Endodermal cell (in vitro differentiated cells): ENCODE data around the gene PWWP2B. TPM values are rescaled to one million over a fixed set of nuclear protein-coding genes. Genes with fewer than 3 reads are reported as not detected.

Source experiments
- DNase-seq: peaks from one replicate; pipeline ENCODE4 v3.0.0-alpha.2; 2017
- H3K27ac ChIP-seq: 2 replicates; pipeline ENCODE4 v1.5.1; 2013; ENCODE audit warnings: mild to moderate bottlenecking, low read depth, low read length, moderate library complexity
- H3K27me3 ChIP-seq: 2 replicates; pipeline ENCODE4 v1.6.1; 2013; ENCODE audit warnings: mild to moderate bottlenecking, low read length, moderate library complexity; ENCODE audit not compliant: insufficient read depth, control insufficient read depth, poor library complexity, severe bottlenecking
- H3K36me3 ChIP-seq: 2 replicates; pipeline ENCODE4 v1.7.0; 2013; ENCODE audit warnings: mild to moderate bottlenecking, low read length, moderate library complexity; ENCODE audit not compliant: control insufficient read depth, insufficient read depth
- H3K4me1 ChIP-seq: one replicate; pipeline ENCODE4 v1.7.0; 2013; ENCODE audit warnings: low read length; ENCODE audit not compliant: control insufficient read depth, insufficient read depth
- H3K4me3 ChIP-seq: 2 replicates; pipeline ENCODE4 v1.5.1; 2013; ENCODE audit warnings: mild to moderate bottlenecking, low read length, moderate library complexity
- H3K9ac ChIP-seq: 2 replicates; pipeline ENCODE4 v1.6.1; 2013; ENCODE audit warnings: mild to moderate bottlenecking, low read length, moderate library complexity; ENCODE audit not compliant: poor library complexity, severe bottlenecking; ENCODE audit errors: extremely low read depth
- H3K9me3 ChIP-seq: 2 replicates; pipeline ENCODE4 v1.6.1; 2013; ENCODE audit warnings: mild to moderate bottlenecking, low read length, moderate library complexity; ENCODE audit not compliant: control insufficient read depth
- H3K27ac Mint-ChIP-seq: 2 replicates; pipeline ENCODE4 v1.8.0; 2020; ENCODE audit warnings: mixed read lengths
- H3K27me3 Mint-ChIP-seq: 2 replicates; pipeline ENCODE4 v1.8.0; 2021; ENCODE audit warnings: mild to moderate bottlenecking, mixed read lengths; ENCODE audit not compliant: insufficient read depth
- H3K36me3 Mint-ChIP-seq: 2 replicates; pipeline ENCODE4 v1.8.0; 2020; ENCODE audit warnings: low read depth, mixed read lengths
- H3K4me1 Mint-ChIP-seq: 2 replicates; pipeline ENCODE4 v1.8.0; 2020; ENCODE audit warnings: mixed read lengths
- H3K4me3 Mint-ChIP-seq: 2 replicates; pipeline ENCODE4 v1.8.0; 2020; ENCODE audit warnings: mild to moderate bottlenecking, moderate library complexity, mixed read lengths
- H3K9me3 Mint-ChIP-seq: 2 replicates; pipeline ENCODE4 v1.8.0; 2020; ENCODE audit warnings: mild to moderate bottlenecking, mixed read lengths
- CTCF ChIP-seq: fragments of 200-600 bp; sonication (generic); conservative IDR thresholded peaks from 2 replicates; pipeline ENCODE4 v1.5.0; 2021; ENCODE audit warnings: antibody characterized with exemption, mild to moderate bottlenecking
- WGBS, 2 experiments: methylation state at CpG; one replicate each; pipeline versions ENCODE4 v1.1.5 to v1.1.7; 2013; ENCODE audit warnings: missing lambda C conversion rate in 2 of 2, mixed read lengths in 1 of 2; ENCODE audit not compliant: insufficient coverage in 1 of 2, insufficient read length in 1 of 2; 5-methylcytosine and 5-hydroxymethylcytosine counted together
- total RNA-seq, 2 donors: library from RNA; stranded (reverse); fragmentation: NEBNext Ultra II Directional in 1 of 2; extraction: Animal tissue kit (Norgen Biotek cat#: 25700) in 1 of 2; gene quantifications; 2 replicates in 1 of 2; 3 replicates in 1 of 2; pipeline ENCODE4 v1.2.1, GENCODE V29; 2021

PWWP2B gene
- total RNA-seq, 2 donors from 2014 or later, result 11.4 to 13.9 TPM

DNA sequence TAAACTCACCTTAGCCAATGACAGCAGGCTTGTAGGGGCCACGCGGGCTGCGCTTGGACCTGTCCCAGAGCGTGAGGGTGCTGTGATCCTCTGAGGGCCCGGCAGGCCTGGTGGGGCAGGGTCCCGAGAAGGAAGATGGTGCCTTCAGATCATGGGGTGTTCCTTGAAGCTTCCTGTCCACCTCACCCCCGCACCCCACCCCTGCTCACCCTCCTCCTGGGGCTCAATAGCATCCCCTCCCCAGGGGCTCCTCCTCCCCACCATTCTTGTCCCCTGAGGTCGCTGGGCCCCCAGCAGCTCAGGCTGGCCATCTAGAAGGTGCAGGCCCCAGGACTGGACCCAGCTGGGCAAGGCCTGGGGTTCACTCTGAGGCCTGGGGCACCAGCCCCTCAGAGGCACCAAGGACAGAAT lies 33.9 kb downstream of the PWWP2B start:
- Histone ChIP-seq H3K27ac (no peak overlapping the region), H3K9ac (no peak overlapping the region), H3K27me3 (no peaks in the 10 kb centered on the region), H3K4me3 (no peak overlapping the region), H3K9me3 (no peaks in the 10 kb centered on the region), H3K36me3 (no peaks in the 10 kb centered on the region), H3K4me1 (no peaks in the 10 kb centered on the region)
- no peak for DNase-seq
- Mint-ChIP-seq H3K27ac (no peak overlapping the region), H3K27me3 (no peaks in the 10 kb centered on the region), H3K9me3 (no peaks in the 10 kb centered on the region), H3K4me1 (no peaks in the 10 kb centered on the region), H3K4me3 (no peak overlapping the region), H3K36me3 (no peaks in the 10 kb centered on the region)
- 91 to 98% methylated on average over 6 to 8 of the region's 8 CpGs for WGBS, 2 experiments
- no peak for TF ChIP-seq CTCF

DNA sequence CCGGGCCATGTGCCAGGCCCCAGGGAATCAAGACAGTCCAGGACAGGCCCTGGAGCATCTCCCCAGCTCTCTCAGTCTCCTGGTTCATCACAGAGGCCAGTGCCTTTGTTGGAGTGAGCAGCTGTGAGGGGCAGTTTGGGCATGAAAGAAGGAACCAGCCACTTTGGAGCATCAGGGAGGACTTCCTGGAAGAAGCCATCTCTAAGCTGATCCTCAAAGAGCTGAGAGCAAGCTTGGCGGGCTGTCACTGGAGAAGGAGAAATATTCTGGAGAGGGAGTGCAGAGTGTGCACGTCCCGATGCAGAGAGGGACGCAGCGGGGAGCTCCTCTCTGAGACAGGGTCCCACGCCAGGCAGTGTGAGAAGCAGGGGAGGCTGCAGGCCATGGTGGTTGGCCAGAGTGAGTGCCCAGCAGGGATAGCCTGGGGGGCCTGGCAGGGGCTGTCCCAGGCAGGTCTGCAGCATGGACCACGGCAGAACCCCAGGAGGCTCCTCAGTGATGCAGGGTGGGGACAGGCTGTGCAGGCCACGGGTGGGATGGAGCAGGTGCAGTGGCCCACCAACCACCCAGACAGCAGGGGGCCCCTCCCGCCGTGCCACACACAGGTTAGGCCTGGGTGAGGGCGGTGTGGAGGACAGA lies 34.7 kb downstream of the PWWP2B start:
- DNase-seq, result no peak
- H3K36me3 Mint-ChIP-seq, result no peaks in the 10 kb centered on the region
- no peak overlapping the region for H3K4me3 Mint-ChIP-seq
- no peaks in the 10 kb centered on the region for H3K9me3 Mint-ChIP-seq
- H3K9me3 ChIP-seq, result no peaks in the 10 kb centered on the region
- H3K4me1 ChIP-seq, result no peaks in the 10 kb centered on the region
- no peak overlapping the region for H3K4me3 ChIP-seq
- H3K27ac Mint-ChIP-seq, result peak overlapping the region; percentile 56
- H3K27ac ChIP-seq, result no peak overlapping the region
- TF ChIP-seq CTCF, result no peak
- WGBS, 2 experiments, result 91 to 94% methylated on average over 11 to 12 of the region's 12 CpGs
- no peak overlapping the region for H3K9ac ChIP-seq
- no peaks in the 10 kb centered on the region for H3K4me1 Mint-ChIP-seq
- H3K27me3 ChIP-seq, result no peaks in the 10 kb centered on the region
- H3K36me3 ChIP-seq, result no peaks in the 10 kb centered on the region
- no peaks in the 10 kb centered on the region for H3K27me3 Mint-ChIP-seq

GRCh38 chr10:132432176-132432540 lies 35.2 kb downstream of the PWWP2B start:
- no peaks in the 10 kb centered on the region for H3K36me3 ChIP-seq
- H3K9me3 Mint-ChIP-seq, result no peaks in the 10 kb centered on the region
- no peaks in the 10 kb centered on the region for H3K4me1 Mint-ChIP-seq
- H3K27me3 Mint-ChIP-seq, result no peaks in the 10 kb centered on the region
- H3K36me3 Mint-ChIP-seq, result no peaks in the 10 kb centered on the region
- DNase-seq, result no peak
- H3K27me3 ChIP-seq, result no peaks in the 10 kb centered on the region
- no peak overlapping the region for H3K4me3 Mint-ChIP-seq
- H3K27ac Mint-ChIP-seq, result peak overlapping the region; percentile 59
- WGBS, 2 experiments, result 88 to 93% methylated on average over 12 of the region's 12 CpGs
- no peaks in the 10 kb centered on the region for H3K9me3 ChIP-seq
- TF ChIP-seq CTCF, result no peak
- H3K4me1 ChIP-seq, result no peaks in the 10 kb centered on the region
- H3K4me3 ChIP-seq, result no peak overlapping the region
- no peak overlapping the region for H3K27ac ChIP-seq
- no peak overlapping the region for H3K9ac ChIP-seq
